PC-3 (cell line): ENCODE results near the gene FAHD2A. TPM values are rescaled to one million over a fixed set of nuclear protein-coding genes. Genes with fewer than 3 reads are reported as not detected.
A peak's percentile ranks its signal among the peaks of the same experiment; 100 is the strongest.

Experiments used
- ATAC-seq: fragments of 200-7000 bp; cut with Tn5 transposase; 2 replicates; pipeline ENCODE4 v1.9.1; 2020; ENCODE audit warnings: mild to moderate bottlenecking, moderate library complexity
- BruUV-seq: library from RNA; stranded (reverse); fragments of 400-500 nt; replicated peaks from 2 replicates; lab custom pipeline; 2021; lab: Mats Ljungman, UMichigan
- CTCF ChIA-PET: fragments of 300-600 bp; sonication (Branson Sonifier 250); formaldehyde crosslinking; loops from one replicate; lab custom pipeline; 2022; ENCODE audit warnings: antibody characterized with exemption; lab: Charles Lee
- POLR2A ChIA-PET: fragments of 300-600 bp; sonication (Branson Sonifier 250); formaldehyde crosslinking; loops from one replicate; lab custom pipeline; 2022; ENCODE audit warnings: antibody characterized with exemption; ENCODE audit not compliant: unreplicated experiment; lab: Charles Lee
- DNase-seq: peaks from one replicate; pipeline ENCODE4 v3.0.0-alpha.2; 2015
- H2AFZ ChIP-seq: fragments of 300-600 bp; sonication (generic); 2 replicates; pipeline ENCODE4 v1.6.0; 2016; ENCODE audit warnings: antibody characterized with exemption, low read length
- H3F3A ChIP-seq: fragments of 300-600 bp; sonication (generic); one replicate; pipeline ENCODE4 v1.6.0; 2017; ENCODE audit warnings: antibody characterized with exemption, low read length, control low read depth, mild to moderate bottlenecking; ENCODE audit not compliant: unreplicated experiment
- H3K27ac ChIP-seq: fragments of 300-600 bp; sonication (generic); 2 replicates; pipeline ENCODE4 v1.5.1; 2016; ENCODE audit warnings: mild to moderate bottlenecking, low read length
- H3K27me3 ChIP-seq: fragments of 300-600 bp; sonication (generic); 2 replicates; pipeline ENCODE4 v1.6.1; 2016; ENCODE audit warnings: low read length, mixed read lengths
- H3K36me3 ChIP-seq: fragments of 300-600 bp; sonication (generic); 2 replicates; pipeline ENCODE4 v1.6.1; 2016; ENCODE audit warnings: low read depth, mixed run types, low read length, mixed read lengths
- H3K4me1 ChIP-seq: fragments of 300-600 bp; sonication (generic); 2 replicates; pipeline ENCODE4 v1.5.1; 2016; ENCODE audit warnings: low read length; ENCODE audit not compliant: insufficient read depth
- H3K4me2 ChIP-seq: fragments of 300-600 bp; sonication (generic); 2 replicates; pipeline ENCODE4 v1.6.0; 2016; ENCODE audit warnings: low read length
- H3K4me3 ChIP-seq: fragments of 300-600 bp; sonication (generic); 2 replicates; pipeline ENCODE4 v1.5.1; 2016; ENCODE audit warnings: mild to moderate bottlenecking, low read length, mixed read lengths
- H3K79me2 ChIP-seq: fragments of 300-600 bp; sonication (generic); 2 replicates; pipeline ENCODE4 v1.6.1; 2017; ENCODE audit warnings: low read length, mixed read lengths
- H3K9ac ChIP-seq: fragments of 300-600 bp; sonication (generic); 2 replicates; pipeline ENCODE4 v1.6.0; 2016; ENCODE audit warnings: mild to moderate bottlenecking, low read length
- H3K9me2 ChIP-seq: fragments of 300-600 bp; sonication (generic); replicated peaks from 2 replicates; pipeline ENCODE4 v1.6.1; 2016; ENCODE audit warnings: mixed run types, low read length, mixed read lengths
- H3K9me3 ChIP-seq: fragments of 300-600 bp; sonication (generic); 2 replicates; pipeline ENCODE4 v1.6.1; 2016; ENCODE audit warnings: low read length, mixed read lengths
- H4K20me1 ChIP-seq: fragments of 300-600 bp; sonication (generic); 2 replicates; pipeline ENCODE4 v1.6.1; 2016; ENCODE audit warnings: low read length, mixed read lengths
- EZH2 ChIP-seq: fragments of 300-600 bp; sonication (generic); IDR thresholded peaks from one replicate; pipeline ENCODE4 v1.6.1; 2017; ENCODE audit warnings: antibody characterized with exemption, mild to moderate bottlenecking, low read length; ENCODE audit not compliant: unreplicated experiment
- EZH2phosphoT487 ChIP-seq: fragments of 300-600 bp; sonication (generic); IDR thresholded peaks from 2 replicates; pipeline ENCODE4 v1.6.1; 2018; ENCODE audit warnings: mild to moderate bottlenecking, antibody characterized with exemption, low read length, borderline replicate concordance
- intact Hi-C: fragments of 100-400 bp; cut with micrococcal nuclease; formaldehyde crosslinking; loops from 2 replicates; pipeline ENCODE4 v1.9.0; 2023
- total RNA-seq: library from RNA; depleted of rRNA; stranded (reverse); fragments of >200 nt; gene quantifications from 2 replicates; pipeline ENCODE4 v1.2.3, GENCODE V29; 2014
- TF ChIP-seq, protein P1 (sequence below): fragments of 300-600 bp; sonication (generic); conservative IDR thresholded peaks from 2 replicates; pipeline ENCODE4 v1.5.1; 2017; ENCODE audit warnings: antibody characterized with exemption, low read depth, mild to moderate bottlenecking, low read length

Gene FAHD2A
- total RNA-seq, 1 experiment from 2014 or later = 20.5 TPM

DNA sequence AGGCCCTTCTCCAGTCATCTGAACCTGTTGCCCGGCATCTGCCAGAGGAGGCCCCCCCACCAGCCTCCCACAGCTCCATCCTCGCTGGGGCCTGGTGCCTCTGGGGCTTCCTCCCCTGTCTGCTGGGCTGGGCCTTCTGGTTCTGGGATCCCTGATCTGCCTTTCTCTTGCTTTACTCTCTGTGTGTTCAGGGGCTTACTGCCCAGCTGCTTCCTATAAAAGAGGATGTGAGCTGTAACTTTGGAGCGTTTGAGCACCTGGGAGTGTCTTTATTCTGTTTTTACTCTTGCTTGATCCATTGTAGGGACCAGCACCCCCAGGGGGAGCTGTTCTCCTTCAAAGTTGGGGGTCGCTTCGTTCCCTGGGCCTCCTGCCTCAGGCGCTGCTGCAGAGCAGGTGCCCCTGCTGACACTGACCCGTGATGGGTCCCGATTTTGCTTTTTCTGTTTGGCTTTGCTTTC is 23.1 kb upstream of the FAHD2A start:
- H2AFZ ChIP-seq = no peak overlapping the region
- ChIA-PET POLR2A (no interaction called here), CTCF (interaction anchor here (0.6 kb wide), 1 partner anchor 9 kb away, joined by 3 read pairs; no protein-coding TSS in a partner anchor)
- no peak overlapping the region for H3K27ac ChIP-seq
- H3F3A ChIP-seq = no peaks in the 10 kb centered on the region
- no peaks in the 10 kb centered on the region for H3K27me3 ChIP-seq
- TF ChIP-seq, protein P1, sequence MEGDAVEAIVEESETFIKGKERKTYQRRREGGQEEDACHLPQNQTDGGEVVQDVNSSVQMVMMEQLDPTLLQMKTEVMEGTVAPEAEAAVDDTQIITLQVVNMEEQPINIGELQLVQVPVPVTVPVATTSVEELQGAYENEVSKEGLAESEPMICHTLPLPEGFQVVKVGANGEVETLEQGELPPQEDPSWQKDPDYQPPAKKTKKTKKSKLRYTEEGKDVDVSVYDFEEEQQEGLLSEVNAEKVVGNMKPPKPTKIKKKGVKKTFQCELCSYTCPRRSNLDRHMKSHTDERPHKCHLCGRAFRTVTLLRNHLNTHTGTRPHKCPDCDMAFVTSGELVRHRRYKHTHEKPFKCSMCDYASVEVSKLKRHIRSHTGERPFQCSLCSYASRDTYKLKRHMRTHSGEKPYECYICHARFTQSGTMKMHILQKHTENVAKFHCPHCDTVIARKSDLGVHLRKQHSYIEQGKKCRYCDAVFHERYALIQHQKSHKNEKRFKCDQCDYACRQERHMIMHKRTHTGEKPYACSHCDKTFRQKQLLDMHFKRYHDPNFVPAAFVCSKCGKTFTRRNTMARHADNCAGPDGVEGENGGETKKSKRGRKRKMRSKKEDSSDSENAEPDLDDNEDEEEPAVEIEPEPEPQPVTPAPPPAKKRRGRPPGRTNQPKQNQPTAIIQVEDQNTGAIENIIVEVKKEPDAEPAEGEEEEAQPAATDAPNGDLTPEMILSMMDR = peak; percentile 35; the same call in 1 of the 2 replicates
- TF ChIP-seq EZH2phosphoT487 (no peak), EZH2 (no peak)
- H3K79me2 ChIP-seq = no peaks in the 10 kb centered on the region
- ATAC-seq (no peak), DNase-seq (no peak)
- no TSS peak for BruUV-seq
- H3K36me3 ChIP-seq = no peaks in the 10 kb centered on the region
- no peaks in the 10 kb centered on the region for H3K4me1 ChIP-seq
- no peaks in the 10 kb centered on the region for H3K9me2 ChIP-seq
- H3K9me3 ChIP-seq = no peaks in the 10 kb centered on the region
- no peaks in the 10 kb centered on the region for H4K20me1 ChIP-seq
- no peak overlapping the region for H3K9ac ChIP-seq
- intact Hi-C loops = no loop called here
- no peak overlapping the region for H3K4me3 ChIP-seq
- H3K4me2 ChIP-seq = no peak overlapping the region

DNA sequence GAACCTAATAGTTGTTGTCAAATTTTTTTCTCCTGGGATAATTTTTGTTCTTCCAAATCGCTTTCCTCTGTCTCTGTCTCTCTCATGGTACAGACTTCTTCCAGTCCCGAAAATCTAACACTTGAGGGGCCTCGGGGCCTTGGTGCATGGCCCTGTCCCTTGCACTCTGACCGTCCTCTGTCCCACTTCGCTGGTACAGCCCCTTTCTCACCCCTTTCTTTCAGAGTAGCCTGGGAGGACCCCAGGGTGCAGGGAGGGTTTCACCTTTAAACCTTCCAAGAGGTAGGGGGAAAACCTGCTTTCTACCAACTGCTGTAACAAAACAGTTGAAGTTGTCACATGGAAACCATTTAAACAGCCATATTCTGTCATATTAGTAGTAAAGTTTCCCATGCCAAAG is 22.2 kb upstream of the FAHD2A start:
- Histone ChIP-seq H3F3A (no peaks in the 10 kb centered on the region), H3K9me3 (no peaks in the 10 kb centered on the region), H3K27ac (no peak overlapping the region), H3K27me3 (no peaks in the 10 kb centered on the region), H3K36me3 (no peaks in the 10 kb centered on the region), H3K4me1 (no peaks in the 10 kb centered on the region), H2AFZ (no peak overlapping the region), H3K4me3 (no peak overlapping the region), H3K4me2 (no peak overlapping the region), H3K79me2 (no peaks in the 10 kb centered on the region), H3K9me2 (no peaks in the 10 kb centered on the region), H4K20me1 (no peaks in the 10 kb centered on the region), H3K9ac (no peak overlapping the region)
- POLR2A ChIA-PET = no interaction called here
- TF ChIP-seq, protein P1 = no peak
- TF ChIP-seq EZH2phosphoT487 = no peak
- TF ChIP-seq EZH2 = no peak
- intact Hi-C loops = no loop called here
- CTCF ChIA-PET = no interaction called here
- DNase-seq (no peak), ATAC-seq (no peak)
- BruUV-seq = no TSS peak

DNA sequence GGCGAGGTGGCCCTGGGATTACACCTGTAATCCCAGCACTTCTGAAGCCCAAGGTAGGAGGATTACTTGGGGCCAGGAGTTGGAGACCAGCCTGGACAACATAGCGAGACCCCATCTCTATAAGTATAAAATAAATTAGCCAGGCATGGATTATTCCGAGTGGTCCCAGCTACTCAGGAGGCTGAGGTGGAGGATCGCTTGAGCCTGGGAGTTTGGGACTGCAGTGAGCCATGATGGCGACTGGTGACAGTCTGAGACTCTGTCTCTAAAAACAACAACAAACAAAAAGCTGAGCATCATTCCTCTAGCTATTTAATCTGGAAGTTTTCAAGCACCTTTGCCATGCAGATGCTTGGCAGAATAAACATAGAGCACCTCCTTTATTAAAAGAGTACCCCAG is 21.8 kb upstream of the FAHD2A start:
- Histone ChIP-seq H3K9ac (no peak overlapping the region), H3K4me1 (no peaks in the 10 kb centered on the region), H3F3A (no peaks in the 10 kb centered on the region), H3K36me3 (no peaks in the 10 kb centered on the region), H3K4me2 (no peak overlapping the region), H2AFZ (no peak overlapping the region), H3K79me2 (no peaks in the 10 kb centered on the region), H3K4me3 (no peak overlapping the region), H3K27me3 (no peaks in the 10 kb centered on the region), H4K20me1 (no peaks in the 10 kb centered on the region), H3K27ac (no peak overlapping the region), H3K9me3 (no peaks in the 10 kb centered on the region), H3K9me2 (no peaks in the 10 kb centered on the region)
- BruUV-seq = no TSS peak
- no peak for DNase-seq
- TF ChIP-seq, protein P1 = no peak
- no peak for TF ChIP-seq EZH2
- TF ChIP-seq EZH2phosphoT487 = no peak
- ATAC-seq = no peak
- CTCF ChIA-PET = interaction anchor here (0.6 kb wide), 1 partner anchor 9 kb away, joined by 3 read pairs; no protein-coding TSS in a partner anchor
- intact Hi-C loops = no loop called here
- POLR2A ChIA-PET = no interaction called here
